ENCODE data around the gene CLEC4D.
A peak's percentile ranks its signal among the peaks of the same experiment; 100 is the strongest.
"Not testable (repeated sequence)": the region's sequence is repeated elsewhere in the genome, so short reads cannot be mapped to it uniquely, and the experiment has no call there.

The CLEC4D gene

GRCh38 chr12:8513256-8513655 lies at the start of gene CLEC4D:
Gene CLEC4D (plus strand): TSS chr12:8513503. CDS start chr12:8513733, 230 bp downstream.
- DNase-seq, result no peak

DNA sequence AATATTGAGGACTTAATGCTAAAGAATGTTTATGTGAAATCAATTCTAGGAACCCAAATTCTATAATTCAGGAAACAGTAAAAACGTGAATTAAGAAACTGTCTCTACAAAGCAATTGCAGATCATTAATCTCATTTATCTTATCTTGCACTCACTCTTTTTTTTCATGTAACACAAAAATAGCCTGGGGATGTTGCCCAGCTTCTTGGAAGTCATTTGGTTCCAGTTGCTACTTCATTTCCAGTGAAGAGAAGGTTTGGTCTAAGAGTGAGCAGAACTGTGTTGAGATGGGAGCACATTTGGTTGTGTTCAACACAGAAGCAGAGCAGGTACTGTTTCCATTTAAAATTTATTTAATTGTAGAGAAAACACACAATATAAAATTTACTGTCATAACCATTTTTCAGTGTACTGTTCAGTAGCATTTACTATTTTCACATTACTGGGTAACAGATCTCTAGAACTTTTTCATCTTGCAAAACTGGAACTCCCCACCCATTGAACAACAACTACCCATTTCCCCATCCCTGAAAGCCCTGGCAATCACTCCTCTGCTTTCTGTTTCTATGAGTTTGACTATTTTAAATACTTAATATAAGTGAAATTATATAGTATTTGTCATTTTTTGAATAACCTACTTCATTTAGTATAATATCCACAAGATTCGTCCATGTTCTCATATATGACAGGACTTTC lies 47.9 kb upstream of the CLEC4D start:
- DNase-seq, result no peak

GRCh38 chr12:8466241-8466640 lies 47.1 kb upstream of the CLEC4D start:
- DNase-seq, result no peak

DNA sequence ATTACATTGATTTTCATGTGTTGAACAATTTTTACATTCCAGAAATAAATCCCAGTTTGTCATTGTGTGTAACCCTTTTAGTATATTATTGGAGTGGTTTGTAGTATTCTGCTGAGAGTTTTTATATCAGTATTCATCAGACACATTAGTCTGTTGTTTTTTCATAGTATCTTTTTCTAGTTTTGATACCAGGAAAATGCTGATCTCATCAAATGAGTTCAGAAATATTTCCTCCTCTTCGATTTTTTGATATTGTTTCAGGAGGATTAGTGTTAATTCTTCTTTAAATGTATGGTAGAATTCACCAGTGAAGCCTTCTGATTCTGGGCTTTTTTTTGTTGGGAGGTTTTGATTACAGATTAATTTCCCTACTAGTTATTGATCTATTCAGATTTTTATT lies 42.2 kb upstream of the CLEC4D start:
- DNase-seq, result no peak

GRCh38 chr12:8475508-8476203 lies 37.6 kb upstream of the CLEC4D start:
- no peak for DNase-seq

- DNase-seq, result no peak
Observed at GRCh38 chr12:8482571-8483061, 30.7 kb upstream of the CLEC4D start.

DNA sequence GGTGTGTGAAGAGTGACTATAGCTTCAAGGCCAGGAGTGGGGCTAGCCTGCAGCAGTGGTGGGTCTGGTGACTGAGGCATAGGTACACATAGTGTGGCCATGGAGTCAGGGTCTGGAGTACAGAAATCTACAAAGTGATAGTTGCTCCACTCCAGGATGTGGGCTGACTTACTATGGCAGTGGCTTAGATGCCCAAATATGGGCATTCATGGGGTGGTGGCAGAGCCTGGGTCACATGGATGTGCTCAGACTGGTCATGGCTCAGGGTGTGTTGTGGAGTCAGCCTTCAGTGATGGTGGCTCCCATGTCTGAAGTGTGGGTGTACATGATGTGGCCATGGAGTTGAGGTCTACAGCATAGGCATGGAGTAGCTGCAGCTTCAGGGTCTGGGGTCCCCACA lies 30.2 kb upstream of the CLEC4D start:
- no peak for DNase-seq

GRCh38 chr12:8491646-8492530 lies 21.4 kb upstream of the CLEC4D start:
- no peak for DNase-seq

DNA sequence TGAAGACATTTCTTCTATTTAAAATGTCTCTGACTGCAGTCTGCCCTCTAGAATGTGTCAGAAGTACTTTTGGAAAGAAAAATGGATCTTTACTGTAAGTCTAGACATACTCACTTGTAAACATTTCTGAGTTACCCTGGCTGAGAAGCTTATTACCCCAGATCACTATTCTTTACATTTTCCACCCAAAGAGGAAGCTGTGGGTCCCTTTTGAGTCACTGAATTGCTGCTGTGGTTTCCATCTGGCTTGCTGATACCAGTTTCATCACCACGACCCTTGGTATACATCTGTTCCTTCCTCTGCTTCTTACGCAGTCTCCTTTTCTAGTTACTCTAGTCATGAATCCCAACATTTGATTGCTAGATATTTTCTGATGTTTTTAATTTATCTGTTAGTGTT lies 20.2 kb upstream of the CLEC4D start:
- no peak for DNase-seq

DNA sequence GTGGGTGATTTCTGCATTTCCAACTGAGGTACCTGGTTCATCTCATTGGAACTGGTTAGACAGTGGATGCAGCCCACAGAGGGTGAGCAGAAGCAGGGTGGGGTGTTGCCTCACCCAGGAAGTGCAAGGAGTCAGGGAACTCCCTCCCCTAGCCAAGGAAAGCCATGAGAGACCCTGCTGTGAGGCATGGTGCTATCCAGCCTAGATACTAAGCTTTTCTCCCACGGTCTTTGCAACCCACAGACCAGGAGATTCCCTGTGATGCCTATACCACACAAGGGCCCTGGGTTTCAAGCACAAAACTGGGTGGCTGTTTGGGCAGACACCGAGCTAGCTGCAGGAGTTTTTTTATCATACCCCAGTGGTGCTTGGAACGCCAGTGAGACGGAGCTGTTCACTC lies 17.6 kb upstream of the CLEC4D start:
- not testable (repeated sequence) for DNase-seq

- not testable (repeated sequence) for DNase-seq
Observed at GRCh38 chr12:8496074-8496473, 17.2 kb upstream of the CLEC4D start.

DNA sequence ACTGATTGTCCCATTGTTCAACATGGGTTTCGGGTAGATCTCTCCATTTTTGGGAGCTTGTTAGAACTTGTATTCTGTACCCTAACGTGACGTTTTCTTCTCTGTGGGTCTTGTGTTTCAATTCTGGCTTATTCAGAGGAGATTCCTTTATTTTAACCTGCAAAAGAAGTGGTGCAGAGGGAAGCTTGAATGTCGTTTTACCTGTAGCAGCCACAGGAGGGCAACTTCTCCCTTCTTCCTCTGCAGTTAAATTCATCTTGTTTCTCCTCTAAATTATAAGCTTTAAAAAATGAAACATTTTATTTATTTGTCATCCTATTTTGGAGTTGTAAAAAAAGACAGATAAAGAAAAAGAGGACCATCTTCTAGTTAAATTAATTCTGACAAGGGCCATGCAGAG lies 13.7 kb upstream of the CLEC4D start:
- no peak for DNase-seq

DNA sequence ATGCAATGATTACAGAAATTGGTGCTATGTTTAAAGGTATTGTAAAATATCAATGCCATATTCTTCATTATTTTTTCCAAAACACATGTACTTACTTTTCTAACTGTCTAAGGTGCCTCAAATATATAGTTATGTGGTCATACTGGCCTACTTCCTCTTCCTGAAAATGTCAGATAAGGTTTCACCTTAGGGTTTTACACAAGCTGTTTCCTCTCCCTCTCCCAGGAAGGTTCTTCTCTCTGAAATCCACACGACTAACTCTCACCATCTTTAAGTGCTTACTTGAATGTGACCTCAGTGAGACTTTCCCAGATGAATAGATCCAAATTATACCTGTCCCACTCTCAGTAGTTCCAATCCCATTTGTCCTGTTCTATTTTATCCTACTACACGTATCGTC lies 11.6 kb upstream of the CLEC4D start:
- DNase-seq, result no peak

GRCh38 chr12:8504351-8504750 lies 9.0 kb upstream of the CLEC4D start:
- DNase-seq, result no peak

GRCh38 chr12:8507596-8507995 lies 5.7 kb upstream of the CLEC4D start:
- no peak for DNase-seq

DNA sequence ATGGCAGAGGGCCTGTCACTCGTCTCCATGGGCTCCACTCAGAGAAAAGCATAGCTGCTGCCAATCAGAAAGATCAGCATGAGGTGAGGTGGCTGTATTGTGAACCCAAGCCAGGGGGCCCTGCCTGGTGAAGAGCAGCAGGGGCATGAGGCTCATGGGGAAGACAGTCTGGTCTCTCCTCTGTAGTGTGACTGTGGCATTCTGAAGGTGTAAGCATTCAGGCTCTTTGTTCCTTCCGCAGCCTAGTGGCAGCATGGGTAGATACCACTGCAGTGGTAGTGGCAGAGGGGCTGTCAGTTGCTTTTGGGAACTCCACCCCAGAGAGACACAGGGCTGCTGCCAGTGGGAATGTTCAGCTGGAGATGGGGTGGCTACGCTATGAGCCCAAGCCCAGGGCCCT lies 5.1 kb upstream of the CLEC4D start:
- DNase-seq, result no peak

GRCh38 chr12:8508910-8509841 lies 4.1 kb upstream of the CLEC4D start:
- no peak for DNase-seq

GRCh38 chr12:8517971-8518370 lies 4.7 kb downstream of the CLEC4D start:
- DNase-seq, result no peak

- no peak for DNase-seq
Observed at GRCh38 chr12:8519171-8519570, 5.9 kb downstream of the CLEC4D start.

- peak; percentile 91 for DNase-seq
Observed at GRCh38 chr12:8527250-8528130, 14.2 kb downstream of the CLEC4D start.

GRCh38 chr12:8532045-8532444 lies 18.7 kb downstream of the CLEC4D start:
- no peak for DNase-seq

Data from NCI-H82 (cell line).